HepG2 (cell line): Measurements from ENCODE around the gene IGIP. TPM values are rescaled to one million over a fixed set of nuclear protein-coding genes. Genes with fewer than 3 reads are reported as not detected.

Experiments
- ATF7-NPFF ChIP-seq: sonication (generic); formaldehyde crosslinking; IDR thresholded peaks from 2 replicates; pipeline ENCODE4 v1.8.1; 2023; ENCODE audit warnings: mild to moderate bottlenecking, low read depth, missing genetic modification reagents, moderate library complexity
- CREB1 ChIP-seq, 2 experiments: fragments of 450-650 bp in 1 of 2; IDR thresholded peaks; 2 replicates each; pipeline ENCODE4 v1.6.1; 2016 to 2017; ENCODE audit warnings: control low read depth in 1 of 2, mild to moderate bottlenecking in 1 of 2, missing compliant biosample characterization in 1 of 2, missing genetic modification characterization in 1 of 2
- CSRNP2 ChIP-seq: sonication (generic); formaldehyde crosslinking; conservative IDR thresholded peaks from 2 replicates; pipeline ENCODE4 v1.8.0; 2022; ENCODE audit warnings: low read depth, missing genetic modification reagents
- IKZF4 ChIP-seq: sonication (generic); formaldehyde crosslinking; IDR thresholded peaks from 2 replicates; pipeline ENCODE4 v1.5.1; 2020; ENCODE audit warnings: borderline replicate concordance, mild to moderate bottlenecking, low read depth, missing genetic modification reagents; ENCODE audit errors: not compliant biosample characterization
- JUND ChIP-seq: sonication (generic); formaldehyde crosslinking; IDR thresholded peaks from 2 replicates; pipeline ENCODE4 v1.8.0; 2022; ENCODE audit warnings: mild to moderate bottlenecking, missing genetic modification reagents
- LRRFIP1 ChIP-seq: sonication (generic); formaldehyde crosslinking; conservative IDR thresholded peaks from 2 replicates; pipeline ENCODE4 v1.4.0; 2020; ENCODE audit warnings: missing genetic modification reagents
- PHB2 ChIP-seq: fragments of 450-650 bp; IDR thresholded peaks from 2 replicates; pipeline ENCODE4 v1.6.1; 2018; ENCODE audit not compliant: partially characterized antibody
- POLR2G ChIP-seq: fragments of 200-400 bp; formaldehyde crosslinking; IDR thresholded peaks from 2 replicates; pipeline ENCODE4 v1.6.1; 2018; ENCODE audit warnings: mild to moderate bottlenecking, low read depth, low read length, moderate library complexity
- SIN3B ChIP-seq: fragments of 150-350 bp; IDR thresholded peaks from 2 replicates; pipeline ENCODE4 v1.6.1; 2014; ENCODE audit warnings: low read length
- THYN1 ChIP-seq: sonication (generic); formaldehyde crosslinking; IDR thresholded peaks from 2 replicates; pipeline ENCODE4 v1.8.1; 2023; ENCODE audit warnings: low read depth, mild to moderate bottlenecking, moderate library complexity, missing genetic modification reagents, borderline replicate concordance
- ZBTB37 ChIP-seq: sonication (generic); formaldehyde crosslinking; IDR thresholded peaks from 2 replicates; pipeline ENCODE4 v1.4.0; 2020; ENCODE audit warnings: mild to moderate bottlenecking, missing genetic modification reagents
- ZNF10 ChIP-seq: sonication (generic); formaldehyde crosslinking; IDR thresholded peaks from 2 replicates; pipeline ENCODE4 v1.4.0; 2020; ENCODE audit warnings: mild to moderate bottlenecking, low read depth, missing genetic modification reagents, borderline replicate concordance
- ZNF256 ChIP-seq: sonication (generic); formaldehyde crosslinking; conservative IDR thresholded peaks from 2 replicates; pipeline ENCODE4 v1.4.0; 2020; ENCODE audit warnings: missing genetic modification reagents
- ZNF747 ChIP-seq: sonication (generic); formaldehyde crosslinking; IDR thresholded peaks from 2 replicates; pipeline ENCODE4 v1.8.1; 2023; ENCODE audit warnings: missing genetic modification reagents, mild to moderate bottlenecking, borderline replicate concordance
- polyA plus RNA-seq, 8 experiments: library from polyadenylated mRNA; depleted of rRNA in 3 of 8; stranded (reverse) in 7 of 8; unstranded in 1 of 8; fragments of >200 nt; fragmentation: Illumina TruSeq in 4 of 8; extraction: Trizol in 4 of 8; gene quantifications; 2 replicates each; pipeline versions ENCODE4 v1.2.1 to v1.2.3, GENCODE V29; 2011 to 2016; ENCODE audit warnings: low read depth in 4 of 8, missing spikeins in 1 of 8, mixed read lengths in 1 of 8; ENCODE audit not compliant: insufficient read depth in 1 of 8
- total RNA-seq, 5 experiments: library from RNA; depleted of rRNA; stranded (reverse); fragments of >200 nt; fragmentation: Illumina TruSeq; extraction: Trizol; gene quantifications; 2 replicates each; pipeline ENCODE4 v1.2.3, GENCODE V29; 2016; ENCODE audit warnings: low read depth in 1 of 5
- TF ChIP-seq, protein P1 (sequence below): IDR thresholded peaks from 2 replicates; pipeline ENCODE4 v1.6.1; 2016; ENCODE audit warnings: low read depth, missing genetic modification reagents, missing compliant biosample characterization
- TF ChIP-seq, protein P2 (sequence below): sonication (generic); formaldehyde crosslinking; IDR thresholded peaks from 2 replicates; pipeline ENCODE4 v1.5.0; 2020; ENCODE audit warnings: missing genetic modification reagents

Gene IGIP
- total and polyA plus RNA-seq, 2 of the 13 experiments (the other 11 are each of a cell fraction or from before 2014, with no cell fraction given) = 1.7 to 2.1 TPM

DNA sequence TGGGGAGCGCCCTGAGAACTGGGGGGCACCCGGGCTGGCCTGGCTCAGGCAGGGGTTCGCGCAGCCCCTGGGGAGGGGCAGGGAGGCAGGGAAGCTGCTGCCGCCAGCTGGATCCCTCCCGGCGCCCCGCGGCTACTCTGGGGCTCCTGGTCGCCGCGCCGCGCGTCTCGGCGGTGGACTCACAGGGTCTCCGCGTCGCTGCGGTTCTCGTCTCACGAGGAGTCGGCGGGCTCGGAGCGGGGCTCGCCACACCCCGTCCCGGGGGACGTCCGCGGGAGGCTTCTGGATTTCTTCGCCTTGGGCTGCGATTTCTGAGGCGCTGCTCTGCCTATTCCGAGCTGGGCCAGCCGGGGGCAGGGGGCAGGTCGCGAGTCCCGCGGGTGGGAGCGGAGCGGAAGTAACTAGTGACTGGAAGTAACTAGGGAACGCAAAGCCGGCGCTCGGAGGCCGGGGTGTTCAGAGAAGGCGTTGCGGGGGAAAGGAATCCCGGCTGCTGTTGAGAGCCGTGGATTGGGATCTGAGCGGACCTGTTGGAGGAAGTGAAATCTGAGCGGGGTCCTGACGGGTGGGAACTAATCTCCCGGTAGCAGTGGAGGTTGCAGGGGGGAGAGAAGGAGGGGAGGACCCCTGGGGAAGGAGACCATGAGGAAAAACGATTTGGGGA is 49.8 kb downstream of the IGIP start (continued):
- TF ChIP-seq, protein P1, sequence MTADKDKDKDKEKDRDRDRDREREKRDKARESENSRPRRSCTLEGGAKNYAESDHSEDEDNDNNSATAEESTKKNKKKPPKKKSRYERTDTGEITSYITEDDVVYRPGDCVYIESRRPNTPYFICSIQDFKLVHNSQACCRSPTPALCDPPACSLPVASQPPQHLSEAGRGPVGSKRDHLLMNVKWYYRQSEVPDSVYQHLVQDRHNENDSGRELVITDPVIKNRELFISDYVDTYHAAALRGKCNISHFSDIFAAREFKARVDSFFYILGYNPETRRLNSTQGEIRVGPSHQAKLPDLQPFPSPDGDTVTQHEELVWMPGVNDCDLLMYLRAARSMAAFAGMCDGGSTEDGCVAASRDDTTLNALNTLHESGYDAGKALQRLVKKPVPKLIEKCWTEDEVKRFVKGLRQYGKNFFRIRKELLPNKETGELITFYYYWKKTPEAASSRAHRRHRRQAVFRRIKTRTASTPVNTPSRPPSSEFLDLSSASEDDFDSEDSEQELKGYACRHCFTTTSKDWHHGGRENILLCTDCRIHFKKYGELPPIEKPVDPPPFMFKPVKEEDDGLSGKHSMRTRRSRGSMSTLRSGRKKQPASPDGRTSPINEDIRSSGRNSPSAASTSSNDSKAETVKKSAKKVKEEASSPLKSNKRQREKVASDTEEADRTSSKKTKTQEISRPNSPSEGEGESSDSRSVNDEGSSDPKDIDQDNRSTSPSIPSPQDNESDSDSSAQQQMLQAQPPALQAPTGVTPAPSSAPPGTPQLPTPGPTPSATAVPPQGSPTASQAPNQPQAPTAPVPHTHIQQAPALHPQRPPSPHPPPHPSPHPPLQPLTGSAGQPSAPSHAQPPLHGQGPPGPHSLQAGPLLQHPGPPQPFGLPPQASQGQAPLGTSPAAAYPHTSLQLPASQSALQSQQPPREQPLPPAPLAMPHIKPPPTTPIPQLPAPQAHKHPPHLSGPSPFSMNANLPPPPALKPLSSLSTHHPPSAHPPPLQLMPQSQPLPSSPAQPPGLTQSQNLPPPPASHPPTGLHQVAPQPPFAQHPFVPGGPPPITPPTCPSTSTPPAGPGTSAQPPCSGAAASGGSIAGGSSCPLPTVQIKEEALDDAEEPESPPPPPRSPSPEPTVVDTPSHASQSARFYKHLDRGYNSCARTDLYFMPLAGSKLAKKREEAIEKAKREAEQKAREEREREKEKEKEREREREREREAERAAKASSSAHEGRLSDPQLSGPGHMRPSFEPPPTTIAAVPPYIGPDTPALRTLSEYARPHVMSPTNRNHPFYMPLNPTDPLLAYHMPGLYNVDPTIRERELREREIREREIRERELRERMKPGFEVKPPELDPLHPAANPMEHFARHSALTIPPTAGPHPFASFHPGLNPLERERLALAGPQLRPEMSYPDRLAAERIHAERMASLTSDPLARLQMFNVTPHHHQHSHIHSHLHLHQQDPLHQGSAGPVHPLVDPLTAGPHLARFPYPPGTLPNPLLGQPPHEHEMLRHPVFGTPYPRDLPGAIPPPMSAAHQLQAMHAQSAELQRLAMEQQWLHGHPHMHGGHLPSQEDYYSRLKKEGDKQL (CRISPR knock-in tag) = no peak
- TF ChIP-seq ATF7-NPFF = no peak
- no peak for TF ChIP-seq IKZF4 (CRISPR knock-in tag)
- 0 out of 2 replicates have a peak, but pooled peaks have one; percentile 3 for TF ChIP-seq ZNF747 (CRISPR knock-in tag)
- TF ChIP-seq CSRNP2 (CRISPR knock-in tag) = no peak
- TF ChIP-seq ZNF10 (CRISPR knock-in tag) = no peak
- no peak for TF ChIP-seq JUND (CRISPR knock-in tag)
- TF ChIP-seq, protein P2, sequence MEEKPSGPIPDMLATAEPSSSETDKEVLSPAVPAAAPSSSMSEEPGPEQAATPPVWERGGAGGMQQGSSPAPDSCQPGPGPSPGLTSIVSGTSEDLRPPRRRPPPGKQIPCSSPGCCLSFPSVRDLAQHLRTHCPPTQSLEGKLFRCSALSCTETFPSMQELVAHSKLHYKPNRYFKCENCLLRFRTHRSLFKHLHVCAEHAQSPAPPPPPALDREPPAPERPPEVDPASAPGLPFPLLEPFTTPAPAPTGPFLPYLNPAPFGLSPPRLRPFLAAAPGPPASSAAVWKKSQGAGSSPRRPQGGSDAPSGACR (CRISPR knock-in tag) = no peak
- no peak for TF ChIP-seq CREB1 (IDR thresholded peaks at IDR 0.05)
- no peak for TF ChIP-seq CREB1 (CRISPR knock-in tag; IDR thresholded peaks at IDR 0.05)
- TF ChIP-seq ZNF256 (CRISPR knock-in tag) = no peak; the same call in 1 of the 2 replicates
- no peak for TF ChIP-seq ZBTB37 (CRISPR knock-in tag)
- TF ChIP-seq LRRFIP1 = no peak
- TF ChIP-seq POLR2G = no peak; the same call in 1 of the 2 replicates
- TF ChIP-seq PHB2 = no peak
- TF ChIP-seq SIN3B = 0 out of 2 replicates have a peak, but pooled peaks have one; percentile 29
- TF ChIP-seq THYN1 = no peak
